Loucy (cell line): ENCODE data around the gene EGLN1.

ENCODE experiments used
- EZH2phosphoT487 ChIP-seq: fragments of 200-600 bp; IDR thresholded peaks from 2 replicates; pipeline ENCODE4 v1.6.1; 2018; ENCODE audit warnings: antibody characterized with exemption, mild to moderate bottlenecking, moderate library complexity, borderline replicate concordance
- TF ChIP-seq, protein P1 (sequence below): fragments of 200-600 bp; sonication (generic); conservative IDR thresholded peaks from 2 replicates; pipeline ENCODE4 v1.5.1; 2014; ENCODE audit warnings: mild to moderate bottlenecking, antibody characterized with exemption, low read length

DNA sequence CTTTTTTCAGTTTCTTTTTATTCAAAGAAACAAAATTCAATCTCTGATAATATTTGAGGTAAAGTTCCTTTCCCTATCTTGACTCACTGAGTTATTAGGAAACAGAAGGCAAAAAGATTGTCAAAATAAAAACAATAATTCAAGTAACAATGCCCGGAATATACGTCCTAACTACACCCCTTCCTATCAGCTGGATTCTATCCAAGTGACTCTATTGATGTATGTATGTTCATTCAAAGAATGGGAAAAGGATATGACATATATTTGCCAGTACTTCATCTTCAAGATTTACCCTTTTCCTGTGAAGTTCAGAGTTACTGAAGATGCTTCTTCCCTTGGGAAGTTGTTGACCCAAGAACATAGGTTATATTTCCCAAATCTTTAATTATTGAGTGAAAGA lies 70.3 kb downstream of the EGLN1 start:
- TF ChIP-seq, protein P1, sequence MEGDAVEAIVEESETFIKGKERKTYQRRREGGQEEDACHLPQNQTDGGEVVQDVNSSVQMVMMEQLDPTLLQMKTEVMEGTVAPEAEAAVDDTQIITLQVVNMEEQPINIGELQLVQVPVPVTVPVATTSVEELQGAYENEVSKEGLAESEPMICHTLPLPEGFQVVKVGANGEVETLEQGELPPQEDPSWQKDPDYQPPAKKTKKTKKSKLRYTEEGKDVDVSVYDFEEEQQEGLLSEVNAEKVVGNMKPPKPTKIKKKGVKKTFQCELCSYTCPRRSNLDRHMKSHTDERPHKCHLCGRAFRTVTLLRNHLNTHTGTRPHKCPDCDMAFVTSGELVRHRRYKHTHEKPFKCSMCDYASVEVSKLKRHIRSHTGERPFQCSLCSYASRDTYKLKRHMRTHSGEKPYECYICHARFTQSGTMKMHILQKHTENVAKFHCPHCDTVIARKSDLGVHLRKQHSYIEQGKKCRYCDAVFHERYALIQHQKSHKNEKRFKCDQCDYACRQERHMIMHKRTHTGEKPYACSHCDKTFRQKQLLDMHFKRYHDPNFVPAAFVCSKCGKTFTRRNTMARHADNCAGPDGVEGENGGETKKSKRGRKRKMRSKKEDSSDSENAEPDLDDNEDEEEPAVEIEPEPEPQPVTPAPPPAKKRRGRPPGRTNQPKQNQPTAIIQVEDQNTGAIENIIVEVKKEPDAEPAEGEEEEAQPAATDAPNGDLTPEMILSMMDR, result no peak
- TF ChIP-seq EZH2phosphoT487, result no peak
